Sigmoid colon (tissue), 4 donors: Measurements from ENCODE around the gene EPGN.

Experiments used
- EP300 ChIP-seq, 4 donors: sonication (generic); formaldehyde crosslinking; IDR thresholded peaks; one replicate each; pipeline ENCODE4 v1.6.1; 2017; ENCODE audit warnings: antibody characterized with exemption in 4 of 4
- POLR2A ChIP-seq, 2 donors: fragments of 450-650 bp; IDR thresholded peaks; one replicate each; pipeline ENCODE4 v1.6.1; 2016; ENCODE audit warnings: antibody characterized with exemption in 2 of 2, mild to moderate bottlenecking in 2 of 2, moderate library complexity in 2 of 2
- POLR2AphosphoS5 ChIP-seq, 4 donors: sonication (generic); formaldehyde crosslinking; IDR thresholded peaks; one replicate each; pipeline ENCODE4 v1.6.1; 2017; ENCODE audit warnings: antibody characterized with exemption in 4 of 4
- TF ChIP-seq, protein P1 (sequence below), 4 experiments: fragments of 450-650 bp in 3 of 4; fragments of 200-600 bp in 1 of 4; IDR thresholded peaks; one replicate each; pipeline ENCODE4 v1.5.1; 2016 to 2019; ENCODE audit warnings: antibody characterized with exemption in 4 of 4, mild to moderate bottlenecking in 3 of 4, moderate library complexity in 2 of 4

DNA sequence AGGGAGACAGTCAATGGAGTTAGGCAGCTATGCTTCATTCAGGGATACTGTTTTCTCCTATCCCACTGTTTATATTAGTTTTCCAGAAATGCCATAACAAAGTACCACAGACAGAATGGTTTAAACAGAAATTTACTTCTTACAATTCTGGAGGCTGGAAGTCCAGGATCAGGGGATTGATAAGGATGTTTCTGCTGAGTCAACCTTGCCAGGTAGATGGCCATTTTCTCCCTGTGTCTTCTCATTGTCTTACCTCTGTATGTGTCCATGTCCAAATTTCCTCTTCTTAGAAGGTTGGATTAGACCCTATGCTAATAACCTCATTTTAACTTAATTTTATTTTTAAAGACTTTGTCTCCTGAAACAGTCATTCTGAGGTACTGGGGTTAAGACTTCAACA is 20.5 kb upstream of the EPGN start:
- TF ChIP-seq, protein P1, sequence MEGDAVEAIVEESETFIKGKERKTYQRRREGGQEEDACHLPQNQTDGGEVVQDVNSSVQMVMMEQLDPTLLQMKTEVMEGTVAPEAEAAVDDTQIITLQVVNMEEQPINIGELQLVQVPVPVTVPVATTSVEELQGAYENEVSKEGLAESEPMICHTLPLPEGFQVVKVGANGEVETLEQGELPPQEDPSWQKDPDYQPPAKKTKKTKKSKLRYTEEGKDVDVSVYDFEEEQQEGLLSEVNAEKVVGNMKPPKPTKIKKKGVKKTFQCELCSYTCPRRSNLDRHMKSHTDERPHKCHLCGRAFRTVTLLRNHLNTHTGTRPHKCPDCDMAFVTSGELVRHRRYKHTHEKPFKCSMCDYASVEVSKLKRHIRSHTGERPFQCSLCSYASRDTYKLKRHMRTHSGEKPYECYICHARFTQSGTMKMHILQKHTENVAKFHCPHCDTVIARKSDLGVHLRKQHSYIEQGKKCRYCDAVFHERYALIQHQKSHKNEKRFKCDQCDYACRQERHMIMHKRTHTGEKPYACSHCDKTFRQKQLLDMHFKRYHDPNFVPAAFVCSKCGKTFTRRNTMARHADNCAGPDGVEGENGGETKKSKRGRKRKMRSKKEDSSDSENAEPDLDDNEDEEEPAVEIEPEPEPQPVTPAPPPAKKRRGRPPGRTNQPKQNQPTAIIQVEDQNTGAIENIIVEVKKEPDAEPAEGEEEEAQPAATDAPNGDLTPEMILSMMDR (IDR thresholded peaks at IDR 0.05), result no peak
- TF ChIP-seq EP300 (IDR thresholded peaks at IDR 0.05) (no peak), POLR2A (IDR thresholded peaks at IDR 0.05) (no peak), POLR2AphosphoS5 (IDR thresholded peaks at IDR 0.05) (no peak)
